Osteoblast (primary cell): ENCODE measurements around the gene ZNF839. TPM values are rescaled to one million over a fixed set of nuclear protein-coding genes. Genes with fewer than 3 reads are reported as not detected.

Source experiments
- DNase-seq: peaks from one replicate; pipeline ENCODE4 v3.0.0; 2011; ENCODE audit warnings: low spot score, mixed read lengths; ENCODE audit not compliant: insufficient read length; ENCODE audit errors: missing footprints
- H2AFZ ChIP-seq: 2 replicates; pipeline ENCODE4 v1.6.0; 2011; ENCODE audit warnings: mild to moderate bottlenecking, low read length
- H3K27ac ChIP-seq: 2 replicates; pipeline ENCODE4 v1.5.1; 2011; ENCODE audit warnings: mild to moderate bottlenecking, low read depth, low read length, moderate library complexity
- H3K27me3 ChIP-seq: 2 replicates; pipeline ENCODE4 v1.6.0; 2012; ENCODE audit warnings: mild to moderate bottlenecking, control low read depth, inconsistent platforms, low read length, moderate library complexity; ENCODE audit not compliant: insufficient read depth
- H3K36me3 ChIP-seq: 2 replicates; pipeline ENCODE4 v1.5.1; 2011; ENCODE audit warnings: mild to moderate bottlenecking, low read length, control low read depth, moderate library complexity; ENCODE audit not compliant: insufficient read depth
- H3K4me1 ChIP-seq: 2 replicates; pipeline ENCODE4 v1.5.1; 2011; ENCODE audit warnings: mild to moderate bottlenecking, low read length, control low read depth, moderate library complexity; ENCODE audit not compliant: insufficient read depth
- H3K4me2 ChIP-seq: 2 replicates; pipeline ENCODE4 v1.6.0; 2011; ENCODE audit warnings: mild to moderate bottlenecking, low read length; ENCODE audit not compliant: insufficient read depth
- H3K4me3 ChIP-seq: fragments of 200-600 bp; sonication (generic); 3 replicates; pipeline ENCODE4 v1.5.1; 2012; ENCODE audit warnings: mild to moderate bottlenecking, low read length, inconsistent platforms; ENCODE audit not compliant: insufficient read depth
- H3K79me2 ChIP-seq: 2 replicates; pipeline ENCODE4 v1.6.0; 2012; ENCODE audit warnings: mild to moderate bottlenecking, low read length, control low read depth, inconsistent platforms; ENCODE audit not compliant: insufficient read depth
- H3K9me3 ChIP-seq: 2 replicates; pipeline ENCODE4 v1.5.1; 2011; ENCODE audit warnings: low read depth, low read length, control low read depth
- H4K20me1 ChIP-seq: 2 replicates; pipeline ENCODE4 v1.6.0; 2012; ENCODE audit warnings: mild to moderate bottlenecking, low read length, control low read depth; ENCODE audit not compliant: insufficient read depth
- CTCF ChIP-seq: IDR thresholded peaks from 2 replicates; pipeline ENCODE4 v1.5.1; 2011; ENCODE audit warnings: mild to moderate bottlenecking, low read depth, low read length, moderate library complexity; ENCODE audit errors: extremely low read depth
- total RNA-seq: library from RNA; depleted of rRNA; stranded (reverse); fragments of >200 nt; gene quantifications from 2 replicates; pipeline ENCODE4 v1.2.3, GENCODE V29; 2012

Gene ZNF839
- total RNA-seq, 1 donor, result 7.2 TPM

GRCh38 chr14:102330806-102331205 is 11.3 kb downstream of the ZNF839 start:
- no peak overlapping the region for H3K4me2 ChIP-seq
- H3K79me2 ChIP-seq, result no peaks in the 10 kb centered on the region
- no peak for TF ChIP-seq CTCF
- H3K9me3 ChIP-seq, result no peaks in the 10 kb centered on the region
- DNase-seq, result no peak
- no peak overlapping the region for H3K27ac ChIP-seq
- no peaks in the 10 kb centered on the region for H4K20me1 ChIP-seq
- H3K4me1 ChIP-seq, result no peaks in the 10 kb centered on the region
- H3K27me3 ChIP-seq, result no peaks in the 10 kb centered on the region
- no peak overlapping the region for H3K4me3 ChIP-seq
- peaks cover 27% of the 10 kb centered on the region for H3K36me3 ChIP-seq
- H2AFZ ChIP-seq, result no peak overlapping the region

DNA sequence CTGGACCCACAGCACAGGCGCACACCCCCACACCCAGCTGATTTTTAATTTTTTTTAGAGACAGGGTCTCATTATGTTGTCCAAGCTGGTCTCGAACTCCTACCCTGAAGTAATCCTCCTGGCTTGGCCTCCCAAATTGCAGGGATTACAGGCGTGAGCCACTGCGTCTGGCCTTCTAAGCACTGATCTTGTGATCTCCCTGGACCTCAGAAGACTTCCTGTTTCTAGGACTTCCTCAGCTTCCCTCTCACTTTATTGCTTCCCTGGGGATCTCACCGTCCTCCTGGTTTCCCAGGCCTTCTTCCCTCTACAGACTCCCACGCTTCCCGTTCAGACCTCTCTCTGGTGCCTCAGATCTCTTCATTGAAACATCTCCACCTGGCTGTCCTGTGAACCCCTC is 13.8 kb downstream of the ZNF839 start:
- DNase-seq, result no peak
- no peak overlapping the region for H2AFZ ChIP-seq
- no peaks in the 10 kb centered on the region for H3K4me1 ChIP-seq
- H3K36me3 ChIP-seq, result peaks cover 30% of the 10 kb centered on the region
- no peak for TF ChIP-seq CTCF
- no peaks in the 10 kb centered on the region for H4K20me1 ChIP-seq
- H3K4me3 ChIP-seq, result no peak overlapping the region
- no peaks in the 10 kb centered on the region for H3K27me3 ChIP-seq
- no peak overlapping the region for H3K27ac ChIP-seq
- no peaks in the 10 kb centered on the region for H3K9me3 ChIP-seq
- no peaks in the 10 kb centered on the region for H3K79me2 ChIP-seq
- no peak overlapping the region for H3K4me2 ChIP-seq

GRCh38 chr14:102333795-102334705 is 14.5 kb downstream of the ZNF839 start:
- no peak overlapping the region for H3K4me3 ChIP-seq
- H3K36me3 ChIP-seq, result peaks cover 35% of the 10 kb centered on the region
- H3K27me3 ChIP-seq, result no peaks in the 10 kb centered on the region
- no peaks in the 10 kb centered on the region for H3K4me1 ChIP-seq
- H3K27ac ChIP-seq, result no peak overlapping the region
- no peak for TF ChIP-seq CTCF
- no peak overlapping the region for H3K4me2 ChIP-seq
- no peaks in the 10 kb centered on the region for H3K9me3 ChIP-seq
- no peaks in the 10 kb centered on the region for H3K79me2 ChIP-seq
- H4K20me1 ChIP-seq, result no peaks in the 10 kb centered on the region
- DNase-seq, result no peak
- H2AFZ ChIP-seq, result no peak overlapping the region

DNA sequence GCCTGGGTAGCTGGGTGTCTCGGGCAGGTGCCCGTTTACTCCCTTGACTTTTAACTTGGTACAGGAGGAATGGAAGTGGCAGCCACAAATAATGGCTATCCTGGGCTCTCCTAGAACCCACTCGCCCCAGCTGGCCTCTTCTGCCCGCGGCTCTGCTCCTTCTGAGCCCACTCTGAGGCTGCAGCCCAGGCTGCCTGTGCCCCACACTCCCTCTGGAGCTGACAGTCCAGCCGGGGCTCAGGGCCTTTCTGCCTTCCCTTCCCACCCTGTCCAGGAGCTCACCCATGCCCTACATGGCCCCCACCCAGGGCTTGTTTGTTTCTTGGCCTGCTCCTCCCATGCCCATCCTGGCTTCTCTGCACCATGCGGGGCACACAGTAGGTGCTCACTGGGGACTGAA is 15.6 kb downstream of the ZNF839 start:
- no peak overlapping the region for H3K4me3 ChIP-seq
- H3K27me3 ChIP-seq, result no peaks in the 10 kb centered on the region
- no peak for TF ChIP-seq CTCF
- peaks cover 36% of the 10 kb centered on the region for H3K36me3 ChIP-seq
- H4K20me1 ChIP-seq, result no peaks in the 10 kb centered on the region
- H3K27ac ChIP-seq, result no peak overlapping the region
- H3K4me2 ChIP-seq, result no peak overlapping the region
- H2AFZ ChIP-seq, result no peak overlapping the region
- no peak for DNase-seq
- no peaks in the 10 kb centered on the region for H3K79me2 ChIP-seq
- H3K4me1 ChIP-seq, result no peaks in the 10 kb centered on the region
- no peaks in the 10 kb centered on the region for H3K9me3 ChIP-seq
